GM19351 (cell line): Measurements from ENCODE around the gene USP13.
"Not testable (repeated sequence)": the region's sequence is repeated elsewhere in the genome, so short reads cannot be mapped to it uniquely, and the experiment has no call there.

Experiments
- ATAC-seq: cut with Tn5 transposase; IDR thresholded peaks from one replicate; pipeline ENCODE4 v1.9.1; 2021; ENCODE audit warnings: mild to moderate bottlenecking, moderate library complexity; ENCODE audit not compliant: unreplicated experiment

The USP13 gene

GRCh38 chr3:179733797-179734196, 81.0 kb downstream of the USP13 start:
- no peak for ATAC-seq

- ATAC-seq = no peak
Observed at GRCh38 chr3:179734497-179735281, 81.8 kb downstream of the USP13 start.

- ATAC-seq = no peak
Observed at GRCh38 chr3:179735321-179735720, 82.5 kb downstream of the USP13 start.

GRCh38 chr3:179738998-179739397, 86.2 kb downstream of the USP13 start:
- no peak for ATAC-seq

GRCh38 chr3:179739816-179740594, 87.2 kb downstream of the USP13 start:
- ATAC-seq = no peak

GRCh38 chr3:179743913-179744312, 91.1 kb downstream of the USP13 start:
- no peak for ATAC-seq

- no peak for ATAC-seq
Observed at GRCh38 chr3:179744667-179745066, 91.8 kb downstream of the USP13 start.

- ATAC-seq = no peak
Observed at GRCh38 chr3:179745079-179745478, 92.2 kb downstream of the USP13 start.

- no peak for ATAC-seq
Observed at GRCh38 chr3:179745716-179746115, 92.9 kb downstream of the USP13 start.

GRCh38 chr3:179750720-179751328, 98.0 kb downstream of the USP13 start:
- ATAC-seq = no peak

- no peak for ATAC-seq
Observed at GRCh38 chr3:179760944-179761343, 108.1 kb downstream of the USP13 start.

GRCh38 chr3:179765396-179765795, 112.6 kb downstream of the USP13 start:
- ATAC-seq = no peak

- ATAC-seq = no peak
Observed at GRCh38 chr3:179766416-179767133, 113.7 kb downstream of the USP13 start.

GRCh38 chr3:179768080-179768479, 115.2 kb downstream of the USP13 start:
- no peak for ATAC-seq

- ATAC-seq = no peak
Observed at GRCh38 chr3:179769411-179770247, 116.8 kb downstream of the USP13 start.

GRCh38 chr3:179771797-179772196, 119.0 kb downstream of the USP13 start:
- no peak for ATAC-seq

- ATAC-seq = no peak
Observed at GRCh38 chr3:179772297-179772696, 119.5 kb downstream of the USP13 start.

- no peak for ATAC-seq
Observed at GRCh38 chr3:179775416-179776122, 122.7 kb downstream of the USP13 start.

GRCh38 chr3:179782841-179783240, 130.0 kb downstream of the USP13 start:
- not testable (repeated sequence) for ATAC-seq

- no peak for ATAC-seq
Observed at GRCh38 chr3:179788996-179789395, 136.2 kb downstream of the USP13 start.
